Mesenchymal stem cell (in vitro differentiated cells and primary cell): ENCODE measurements around the gene COX14.

Experiments used
- DNase-seq: peaks from one replicate; pipeline ENCODE4 v3.0.0-alpha.2; 2013
- H2AFZ ChIP-seq: one replicate; pipeline ENCODE4 v1.6.1; 2013; ENCODE audit warnings: low read depth, mild to moderate bottlenecking, control low read depth, inconsistent platforms, low read length, moderate library complexity
- H2AK5ac ChIP-seq: 2 replicates; pipeline ENCODE4 v1.6.1; 2013; ENCODE audit warnings: low read length, moderate library complexity, mild to moderate bottlenecking, inconsistent platforms; ENCODE audit not compliant: severe bottlenecking
- H2BK120ac ChIP-seq: one replicate; pipeline ENCODE4 v1.6.1; 2013; ENCODE audit warnings: low read depth, mild to moderate bottlenecking, inconsistent platforms, low read length, moderate library complexity
- H2BK12ac ChIP-seq, 2 experiments: one replicate each; pipeline ENCODE4 v1.6.1; 2013; ENCODE audit warnings: inconsistent platforms in 2 of 2, low read length in 2 of 2, mild to moderate bottlenecking in 2 of 2, moderate library complexity in 2 of 2, control low read depth in 1 of 2
- H2BK15ac ChIP-seq: one replicate; pipeline ENCODE4 v1.6.1; 2013; ENCODE audit warnings: mild to moderate bottlenecking, low read depth, inconsistent platforms; ENCODE audit not compliant: poor library complexity, severe bottlenecking
- H2BK5ac ChIP-seq: 2 replicates; pipeline ENCODE4 v1.6.1; 2013; ENCODE audit warnings: low read depth, mild to moderate bottlenecking, low read length, control low read depth, inconsistent platforms; ENCODE audit not compliant: poor library complexity, severe bottlenecking
- H3K14ac ChIP-seq, 2 experiments: one replicate each; pipeline ENCODE4 v1.6.1; 2013; ENCODE audit warnings: inconsistent platforms in 2 of 2, low read length in 2 of 2, control low read depth in 1 of 2, mild to moderate bottlenecking in 1 of 2, moderate library complexity in 1 of 2
- H3K18ac ChIP-seq, 2 experiments: one replicate each; pipeline ENCODE4 v1.6.1; 2013; ENCODE audit warnings: inconsistent platforms in 2 of 2, low read length in 2 of 2, control low read depth in 1 of 2, low read depth in 1 of 2, mild to moderate bottlenecking in 1 of 2
- H3K23ac ChIP-seq, 2 experiments: one replicate each; pipeline ENCODE4 v1.6.1; 2013; ENCODE audit warnings: inconsistent platforms in 2 of 2, low read length in 2 of 2, mild to moderate bottlenecking in 2 of 2, moderate library complexity in 2 of 2, control low read depth in 1 of 2
- H3K27ac ChIP-seq: 2 replicates; pipeline ENCODE4 v1.5.1; 2013; ENCODE audit warnings: mild to moderate bottlenecking, moderate library complexity, low read length, control low read depth, inconsistent platforms; ENCODE audit not compliant: poor library complexity, severe bottlenecking
- H3K27me3 ChIP-seq, 2 experiments: 2 replicates each; pipeline versions ENCODE4 v1.6.1 to v1.7.0; 2013; ENCODE audit warnings: low read length in 2 of 2, mild to moderate bottlenecking in 2 of 2, moderate library complexity in 2 of 2, control low read depth in 1 of 2, inconsistent platforms in 1 of 2; ENCODE audit not compliant: control insufficient read depth in 1 of 2, insufficient read depth in 1 of 2
- H3K36me3 ChIP-seq, 2 experiments: 2 replicates each; pipeline versions ENCODE4 v1.6.1 to v1.7.0; 2013; ENCODE audit warnings: low read length in 2 of 2, control low read depth in 1 of 2, inconsistent platforms in 1 of 2, low read depth in 1 of 2, mild to moderate bottlenecking in 1 of 2; ENCODE audit not compliant: insufficient read depth in 2 of 2, control insufficient read depth in 1 of 2
- H3K4ac ChIP-seq, 2 experiments: one replicate each; pipeline ENCODE4 v1.6.1; 2013; ENCODE audit warnings: inconsistent platforms in 2 of 2, low read length in 2 of 2, mild to moderate bottlenecking in 2 of 2, moderate library complexity in 2 of 2, control low read depth in 1 of 2, low read depth in 1 of 2
- H3K4me1 ChIP-seq: 2 replicates; pipeline ENCODE4 v1.6.1; 2013; ENCODE audit warnings: low read depth, low read length, control low read depth; ENCODE audit not compliant: control insufficient read depth, insufficient read depth
- H3K4me2 ChIP-seq: 2 replicates; pipeline ENCODE4 v1.6.1; 2013; ENCODE audit warnings: low read length, mild to moderate bottlenecking, inconsistent platforms; ENCODE audit not compliant: poor library complexity, severe bottlenecking
- H3K4me3 ChIP-seq, 2 experiments: 2 replicates each; pipeline versions ENCODE4 v1.5.1 to v1.7.0; 2013; ENCODE audit warnings: low read length in 2 of 2, mild to moderate bottlenecking in 2 of 2, control low read depth in 1 of 2, low read depth in 1 of 2; ENCODE audit not compliant: insufficient read depth in 1 of 2
- H3K79me1 ChIP-seq: replicated peaks from 2 replicates; pipeline ENCODE4 v1.6.1; 2013; ENCODE audit warnings: mild to moderate bottlenecking, control low read depth, low read length, inconsistent platforms; ENCODE audit not compliant: poor library complexity, severe bottlenecking
- H3K9ac ChIP-seq: 2 replicates; pipeline ENCODE4 v1.7.0; 2013; ENCODE audit warnings: mild to moderate bottlenecking, low read length, moderate library complexity
- H3K9me3 ChIP-seq: 2 replicates; pipeline ENCODE4 v1.7.0; 2013; ENCODE audit warnings: mild to moderate bottlenecking, low read length; ENCODE audit not compliant: control insufficient read depth
- H4K8ac ChIP-seq: one replicate; pipeline ENCODE4 v1.6.1; 2013; ENCODE audit warnings: inconsistent platforms, mild to moderate bottlenecking, low read length, moderate library complexity
- H4K91ac ChIP-seq: one replicate; pipeline ENCODE4 v1.6.1; 2013; ENCODE audit warnings: mild to moderate bottlenecking, low read length, inconsistent platforms
- WGBS: methylation state at CpG from one replicate; pipeline ENCODE4 v1.1.7; 2013; ENCODE audit warnings: mixed read lengths; 5-methylcytosine and 5-hydroxymethylcytosine counted together

COX14 gene

DNA sequence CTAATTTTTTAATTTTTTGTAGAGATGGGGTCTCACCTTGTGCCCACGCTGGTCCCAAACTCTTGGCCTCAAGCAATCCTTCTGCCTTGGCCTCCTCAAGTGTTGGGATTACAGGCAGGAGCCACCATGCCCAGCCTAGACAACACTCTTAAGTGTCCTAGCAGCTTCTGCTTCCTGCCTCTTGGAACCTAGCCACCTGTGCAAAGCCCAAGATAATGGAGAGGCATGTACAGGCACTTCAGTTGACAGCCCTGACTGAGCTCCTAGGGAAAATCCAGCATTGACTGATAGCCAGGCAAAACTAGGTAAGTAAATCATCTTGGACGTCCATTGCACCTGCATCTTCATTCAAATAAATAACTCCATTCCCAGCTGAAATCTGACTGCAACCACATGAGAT lies 15.5 kb downstream of the COX14 start:
- H3K9ac ChIP-seq: no peak overlapping the region
- peaks cover 5% of the 10 kb centered on the region for H3K4me1 ChIP-seq
- no peak overlapping the region for H2BK5ac ChIP-seq
- no peak for DNase-seq
- H2AFZ ChIP-seq: no peak overlapping the region
- H3K79me1 ChIP-seq: peaks cover 15% of the 10 kb centered on the region
- H3K27me3 ChIP-seq: no peaks in the 10 kb centered on the region
- H3K4me3 ChIP-seq: no peak overlapping the region
- 91% methylated on average over 2 of the region's 2 CpGs for WGBS
- H3K27ac ChIP-seq: no peak overlapping the region
- H3K14ac ChIP-seq: no peak overlapping the region
- no peak overlapping the region for H3K4me2 ChIP-seq
- no peak overlapping the region for H4K91ac ChIP-seq
- no peak overlapping the region for H2AK5ac ChIP-seq
- H4K8ac ChIP-seq: no peak overlapping the region
- H3K18ac ChIP-seq: no peak overlapping the region
- no peak overlapping the region for H2BK12ac ChIP-seq
- H2BK120ac ChIP-seq: no peak overlapping the region
- H3K9me3 ChIP-seq: no peaks in the 10 kb centered on the region
- no peak overlapping the region for H3K23ac ChIP-seq
- H3K36me3 ChIP-seq: peaks cover 31 to 79% of the 10 kb centered on the region in 2 experiments
- H3K4ac ChIP-seq: no peak overlapping the region
- H2BK15ac ChIP-seq: no peak overlapping the region

GRCh38 chr12:50129290-50129689 lies 17.3 kb downstream of the COX14 start:
- Histone ChIP-seq H2BK120ac (no peak overlapping the region), H3K4me3 (no peak overlapping the region), H3K4ac (no peak overlapping the region), H3K79me1 (peaks cover 21% of the 10 kb centered on the region), H2BK12ac (no peak overlapping the region), H3K4me2 (no peak overlapping the region), H3K14ac (no peak overlapping the region), H4K91ac (no peak overlapping the region), H3K36me3 (peaks cover 34 to 80% of the 10 kb centered on the region in 2 experiments), H2BK15ac (no peak overlapping the region), H2BK5ac (no peak overlapping the region), H2AFZ (no peak overlapping the region), H3K27ac (no peak overlapping the region), H4K8ac (no peak overlapping the region), H3K23ac (no peak overlapping the region), H3K4me1 (peaks cover 5% of the 10 kb centered on the region), H3K9me3 (no peaks in the 10 kb centered on the region), H2AK5ac (no peak overlapping the region), H3K18ac (no peak overlapping the region), H3K27me3 (no peaks in the 10 kb centered on the region), H3K9ac (no peak overlapping the region)
- DNase-seq: no peak
- WGBS: 100% methylated on average over 4 of the region's 4 CpGs

GRCh38 chr12:50132505-50133135 lies 20.6 kb downstream of the COX14 start:
- no peak overlapping the region for H2AFZ ChIP-seq
- WGBS: 83% methylated on average over 2 of the region's 2 CpGs

DNA sequence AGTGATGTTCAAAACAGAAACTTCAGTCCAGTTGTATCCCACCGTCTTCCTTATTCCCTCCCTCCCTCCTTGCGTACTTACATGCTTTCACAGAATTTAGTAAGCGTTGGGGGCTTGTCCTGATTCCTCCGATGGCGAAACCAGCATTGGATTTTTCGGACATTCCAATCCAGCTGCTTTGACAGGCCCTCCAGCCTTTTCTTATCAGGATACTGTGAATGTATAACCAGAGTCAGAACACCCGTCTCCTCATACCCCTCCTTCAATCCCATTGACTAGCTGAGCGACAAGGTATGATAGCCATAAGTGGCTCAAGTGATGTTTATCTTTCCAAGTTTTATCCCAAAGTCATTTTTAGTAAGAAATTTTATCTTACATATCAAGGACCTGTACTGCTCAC lies 31.0 kb downstream of the COX14 start:
- no peak overlapping the region for H2BK120ac ChIP-seq
- H2AK5ac ChIP-seq: no peak overlapping the region
- DNase-seq: no peak
- no peak overlapping the region for H2AFZ ChIP-seq
- 92% methylated on average over 7 of the region's 8 CpGs for WGBS
- H2BK15ac ChIP-seq: no peak overlapping the region
- H3K14ac ChIP-seq: no peak overlapping the region
- H3K4me2 ChIP-seq: no peak overlapping the region
- H3K79me1 ChIP-seq: peaks cover 30% of the 10 kb centered on the region
- no peak overlapping the region for H3K9ac ChIP-seq
- no peaks in the 10 kb centered on the region for H3K27me3 ChIP-seq
- H3K27ac ChIP-seq: no peak overlapping the region
- no peak overlapping the region for H3K4ac ChIP-seq
- no peak overlapping the region for H2BK12ac ChIP-seq
- no peaks in the 10 kb centered on the region for H3K9me3 ChIP-seq
- no peak overlapping the region for H3K4me3 ChIP-seq
- no peak overlapping the region for H4K91ac ChIP-seq
- H3K36me3 ChIP-seq: peaks cover 23 to 60% of the 10 kb centered on the region in 2 experiments
- H2BK5ac ChIP-seq: no peak overlapping the region
- H3K4me1 ChIP-seq: no peaks in the 10 kb centered on the region
- H3K18ac ChIP-seq: no peak overlapping the region
- H3K23ac ChIP-seq: no peak overlapping the region
- no peak overlapping the region for H4K8ac ChIP-seq

More at GRCh38 chr12:50132505-50133135, 20.6 kb downstream of the COX14 start:
- H2BK12ac ChIP-seq: no peak overlapping the region
- H2BK120ac ChIP-seq: no peak overlapping the region
- H2BK15ac ChIP-seq: no peak overlapping the region
- no peaks in the 10 kb centered on the region for H3K27me3 ChIP-seq
- no peak overlapping the region for H3K14ac ChIP-seq
- H2BK5ac ChIP-seq: no peak overlapping the region
- peaks cover 25% of the 10 kb centered on the region for H3K79me1 ChIP-seq
- H4K8ac ChIP-seq: no peak overlapping the region
- H3K27ac ChIP-seq: no peak overlapping the region
- no peak overlapping the region for H3K4me3 ChIP-seq
- H3K9ac ChIP-seq: peak overlapping the region; percentile 10
- H3K4ac ChIP-seq: no peak overlapping the region
- H3K23ac ChIP-seq: peak overlapping the region in 1 of 2 experiments; percentile 83
- H3K9me3 ChIP-seq: no peaks in the 10 kb centered on the region
- H3K18ac ChIP-seq: no peak overlapping the region
- no peak overlapping the region for H3K4me2 ChIP-seq
- H3K4me1 ChIP-seq: peaks cover 2% of the 10 kb centered on the region
- peak; percentile 43 for DNase-seq
- H4K91ac ChIP-seq: no peak overlapping the region
- no peak overlapping the region for H2AK5ac ChIP-seq
- peaks cover 32 to 84% of the 10 kb centered on the region in 2 experiments for H3K36me3 ChIP-seq
